ENCODE data around the gene CACNA2D3. TPM values are rescaled to one million over a fixed set of nuclear protein-coding genes. Genes with fewer than 3 reads are reported as not detected.

The CACNA2D3 gene
- total RNA-seq, 1 donor from 2014 or later = 0.70 TPM

GRCh38 chr3:54259636-54260035 lies 137.3 kb downstream of the CACNA2D3 start:
- Histone ChIP-seq H3K9me3 (ENCODE audit: insufficient read depth, low read depth, low read length) (no peaks in the 10 kb centered on the region), H3K36me3 (ENCODE audit: insufficient read depth, low read length) (no peaks in the 10 kb centered on the region), H4K20me1 (ENCODE audit: insufficient read depth, low read length) (no peaks in the 10 kb centered on the region), H3K27ac (ENCODE audit: low read depth, low read length) (no peak overlapping the region), H3K27me3 (ENCODE audit: insufficient read depth, low read length) (no peaks in the 10 kb centered on the region), H3K79me2 (ENCODE audit: insufficient read depth, low read length) (no peaks in the 10 kb centered on the region), H3K4me3 (ENCODE audit: insufficient read depth, low read depth, low read length) (no peak overlapping the region), H3K4me1 (ENCODE audit: insufficient read depth, low read length) (no peaks in the 10 kb centered on the region), H3K9ac (ENCODE audit: low read length) (no peak overlapping the region), H2AFZ (ENCODE audit: low read depth, low read length) (no peak overlapping the region), H3K4me2 (ENCODE audit: low read length) (no peak overlapping the region)
- DNase-seq (ENCODE audit: low read depth) = no peak
- Mint-ChIP-seq H3K27ac (ENCODE audit: unreplicated experiment) (no peak overlapping the region), H3K4me3 (ENCODE audit: unreplicated experiment) (no peak overlapping the region), H3K27me3 (ENCODE audit: low read depth, unreplicated experiment) (peaks cover 11% of the 10 kb centered on the region), H3K4me1 (ENCODE audit: low read depth, unreplicated experiment) (no peaks in the 10 kb centered on the region), H3K36me3 (ENCODE audit: low read depth, unreplicated experiment) (no peaks in the 10 kb centered on the region), H3K9me3 (ENCODE audit: unreplicated experiment) (peaks cover 2% of the 10 kb centered on the region)
- FAIRE-seq = no peak
- TF ChIP-seq, protein P1, sequence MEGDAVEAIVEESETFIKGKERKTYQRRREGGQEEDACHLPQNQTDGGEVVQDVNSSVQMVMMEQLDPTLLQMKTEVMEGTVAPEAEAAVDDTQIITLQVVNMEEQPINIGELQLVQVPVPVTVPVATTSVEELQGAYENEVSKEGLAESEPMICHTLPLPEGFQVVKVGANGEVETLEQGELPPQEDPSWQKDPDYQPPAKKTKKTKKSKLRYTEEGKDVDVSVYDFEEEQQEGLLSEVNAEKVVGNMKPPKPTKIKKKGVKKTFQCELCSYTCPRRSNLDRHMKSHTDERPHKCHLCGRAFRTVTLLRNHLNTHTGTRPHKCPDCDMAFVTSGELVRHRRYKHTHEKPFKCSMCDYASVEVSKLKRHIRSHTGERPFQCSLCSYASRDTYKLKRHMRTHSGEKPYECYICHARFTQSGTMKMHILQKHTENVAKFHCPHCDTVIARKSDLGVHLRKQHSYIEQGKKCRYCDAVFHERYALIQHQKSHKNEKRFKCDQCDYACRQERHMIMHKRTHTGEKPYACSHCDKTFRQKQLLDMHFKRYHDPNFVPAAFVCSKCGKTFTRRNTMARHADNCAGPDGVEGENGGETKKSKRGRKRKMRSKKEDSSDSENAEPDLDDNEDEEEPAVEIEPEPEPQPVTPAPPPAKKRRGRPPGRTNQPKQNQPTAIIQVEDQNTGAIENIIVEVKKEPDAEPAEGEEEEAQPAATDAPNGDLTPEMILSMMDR (IDR thresholded peaks at IDR 0.05; ENCODE audit: insufficient read depth, low read depth, low read length) = no peak
- no peak for TF ChIP-seq EZH2 (IDR thresholded peaks at IDR 0.05; ENCODE audit: insufficient read depth, low read length)

DNA sequence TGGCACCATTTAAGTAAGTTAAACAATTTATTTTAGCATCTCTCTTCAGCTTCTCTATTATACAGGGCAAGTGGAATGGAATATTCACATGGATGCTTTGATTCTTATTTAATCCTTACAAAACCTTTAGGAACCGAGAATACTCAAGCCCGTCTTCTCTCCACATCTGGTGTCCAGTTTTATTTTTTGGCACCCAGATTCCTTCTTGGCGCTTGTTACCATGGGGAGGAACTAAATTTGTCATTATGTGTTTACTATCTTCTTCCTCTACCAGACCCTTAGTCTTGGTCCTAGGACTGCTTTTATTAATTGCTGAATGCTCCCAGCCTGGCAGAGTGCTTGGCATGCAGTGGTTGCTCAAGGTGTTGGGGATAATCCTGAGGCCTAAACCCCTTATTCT lies 138.8 kb downstream of the CACNA2D3 start:
- Histone ChIP-seq H3K4me1 (ENCODE audit: insufficient read depth, low read length) (no peaks in the 10 kb centered on the region), H3K4me2 (ENCODE audit: low read length) (no peak overlapping the region), H3K27me3 (ENCODE audit: insufficient read depth, low read length) (no peaks in the 10 kb centered on the region), H3K4me3 (ENCODE audit: insufficient read depth, low read depth, low read length) (no peak overlapping the region), H3K9ac (ENCODE audit: low read length) (no peak overlapping the region), H2AFZ (ENCODE audit: low read depth, low read length) (no peak overlapping the region), H3K27ac (ENCODE audit: low read depth, low read length) (no peak overlapping the region), H3K79me2 (ENCODE audit: insufficient read depth, low read length) (no peaks in the 10 kb centered on the region), H3K9me3 (ENCODE audit: insufficient read depth, low read depth, low read length) (no peaks in the 10 kb centered on the region), H4K20me1 (ENCODE audit: insufficient read depth, low read length) (no peaks in the 10 kb centered on the region), H3K36me3 (ENCODE audit: insufficient read depth, low read length) (no peaks in the 10 kb centered on the region)
- no peak for TF ChIP-seq EZH2 (IDR thresholded peaks at IDR 0.05; ENCODE audit: insufficient read depth, low read length)
- TF ChIP-seq, protein P1 (IDR thresholded peaks at IDR 0.05; ENCODE audit: insufficient read depth, low read depth, low read length) = no peak
- H3K4me3 Mint-ChIP-seq (ENCODE audit: unreplicated experiment) = no peak overlapping the region
- H3K9me3 Mint-ChIP-seq (ENCODE audit: unreplicated experiment) = peaks cover 2% of the 10 kb centered on the region
- no peak for FAIRE-seq
- no peaks in the 10 kb centered on the region for H3K4me1 Mint-ChIP-seq (ENCODE audit: low read depth, unreplicated experiment)
- DNase-seq (ENCODE audit: low read depth) = no peak
- H3K27ac Mint-ChIP-seq (ENCODE audit: unreplicated experiment) = no peak overlapping the region
- no peaks in the 10 kb centered on the region for H3K36me3 Mint-ChIP-seq (ENCODE audit: low read depth, unreplicated experiment)
- peaks cover 8% of the 10 kb centered on the region for H3K27me3 Mint-ChIP-seq (ENCODE audit: low read depth, unreplicated experiment)

DNA sequence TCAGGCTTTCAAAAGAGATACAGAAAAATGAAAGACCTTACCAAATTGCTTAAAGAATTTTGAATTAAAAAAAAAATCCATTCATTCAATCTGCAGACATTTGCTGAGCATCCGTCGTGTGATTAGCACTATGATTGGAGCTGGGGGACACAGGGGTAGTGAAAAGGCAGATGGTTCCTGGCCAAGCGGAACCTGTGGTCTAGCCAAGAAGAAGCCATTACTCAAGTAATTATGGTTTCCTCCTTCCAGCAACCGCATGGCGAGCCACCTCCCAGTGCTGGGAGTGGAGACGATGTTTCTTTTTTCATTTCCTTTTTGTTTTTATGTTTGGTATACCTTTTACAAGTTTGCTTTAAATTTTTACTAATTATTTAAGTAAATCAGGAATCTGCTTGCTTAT lies 140.2 kb downstream of the CACNA2D3 start:
- Mint-ChIP-seq H3K9me3 (ENCODE audit: unreplicated experiment) (peaks cover 2% of the 10 kb centered on the region), H3K36me3 (ENCODE audit: low read depth, unreplicated experiment) (no peaks in the 10 kb centered on the region), H3K27me3 (ENCODE audit: low read depth, unreplicated experiment) (peaks cover 10% of the 10 kb centered on the region), H3K4me1 (ENCODE audit: low read depth, unreplicated experiment) (no peaks in the 10 kb centered on the region), H3K27ac (ENCODE audit: unreplicated experiment) (no peak overlapping the region), H3K4me3 (ENCODE audit: unreplicated experiment) (no peak overlapping the region)
- Histone ChIP-seq H3K27me3 (ENCODE audit: insufficient read depth, low read length) (no peaks in the 10 kb centered on the region), H3K4me2 (ENCODE audit: low read length) (no peak overlapping the region), H3K4me1 (ENCODE audit: insufficient read depth, low read length) (no peaks in the 10 kb centered on the region), H4K20me1 (ENCODE audit: insufficient read depth, low read length) (no peaks in the 10 kb centered on the region), H3K9ac (ENCODE audit: low read length) (no peak overlapping the region), H3K4me3 (ENCODE audit: insufficient read depth, low read depth, low read length) (no peak overlapping the region), H3K36me3 (ENCODE audit: insufficient read depth, low read length) (no peaks in the 10 kb centered on the region), H3K27ac (ENCODE audit: low read depth, low read length) (no peak overlapping the region), H2AFZ (ENCODE audit: low read depth, low read length) (no peak overlapping the region), H3K9me3 (ENCODE audit: insufficient read depth, low read depth, low read length) (no peaks in the 10 kb centered on the region), H3K79me2 (ENCODE audit: insufficient read depth, low read length) (no peaks in the 10 kb centered on the region)
- FAIRE-seq (no peak), DNase-seq (ENCODE audit: low read depth) (no peak)
- TF ChIP-seq, protein P1 (IDR thresholded peaks at IDR 0.05; ENCODE audit: insufficient read depth, low read depth, low read length) = no peak
